NCI-H526 treated with DMSO at 0.1 percent for 48 hours (cell line): ENCODE data around the gene FJX1.
"Not testable (repeated sequence)": the region's sequence is repeated elsewhere in the genome, so short reads cannot be mapped to it uniquely, and the experiment has no call there.

Experiments used
- DNase-seq: peaks from one replicate; lab custom pipeline; 2025; lab: John Stamatoyannopoulos, UW

FJX1 gene

GRCh38 chr11:35668350-35668749, 50.1 kb downstream of the FJX1 start:
- not testable (repeated sequence) for DNase-seq
